HG03378 (cell line): Measurements from ENCODE around the gene SKP1.
"Not testable (repeated sequence)": the region's sequence is repeated elsewhere in the genome, so short reads cannot be mapped to it uniquely, and the experiment has no call there.

Source experiments
- ATAC-seq: cut with Tn5 transposase; IDR thresholded peaks from one replicate; pipeline ENCODE4 v1.9.1; 2021; ENCODE audit warnings: mild to moderate bottlenecking, moderate library complexity; ENCODE audit not compliant: unreplicated experiment

The SKP1 gene

DNA sequence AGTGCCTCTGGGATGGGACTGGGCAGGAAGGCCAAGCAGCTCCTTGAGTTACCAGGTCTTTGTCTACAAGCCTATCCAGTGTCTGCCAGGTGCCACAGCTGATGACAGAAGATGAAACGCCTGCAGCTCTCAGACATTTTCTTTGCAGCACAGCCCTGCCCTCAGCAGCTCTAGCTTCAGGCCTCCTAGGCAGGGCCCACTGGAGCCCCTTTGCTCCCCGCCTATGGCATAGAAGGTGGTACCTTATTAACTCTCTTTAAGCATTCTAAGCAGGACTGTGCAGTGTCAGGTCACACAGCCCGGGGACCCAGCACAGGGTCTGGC is 1.3 kb upstream of the SKP1 start:
- ATAC-seq: no peak

DNA sequence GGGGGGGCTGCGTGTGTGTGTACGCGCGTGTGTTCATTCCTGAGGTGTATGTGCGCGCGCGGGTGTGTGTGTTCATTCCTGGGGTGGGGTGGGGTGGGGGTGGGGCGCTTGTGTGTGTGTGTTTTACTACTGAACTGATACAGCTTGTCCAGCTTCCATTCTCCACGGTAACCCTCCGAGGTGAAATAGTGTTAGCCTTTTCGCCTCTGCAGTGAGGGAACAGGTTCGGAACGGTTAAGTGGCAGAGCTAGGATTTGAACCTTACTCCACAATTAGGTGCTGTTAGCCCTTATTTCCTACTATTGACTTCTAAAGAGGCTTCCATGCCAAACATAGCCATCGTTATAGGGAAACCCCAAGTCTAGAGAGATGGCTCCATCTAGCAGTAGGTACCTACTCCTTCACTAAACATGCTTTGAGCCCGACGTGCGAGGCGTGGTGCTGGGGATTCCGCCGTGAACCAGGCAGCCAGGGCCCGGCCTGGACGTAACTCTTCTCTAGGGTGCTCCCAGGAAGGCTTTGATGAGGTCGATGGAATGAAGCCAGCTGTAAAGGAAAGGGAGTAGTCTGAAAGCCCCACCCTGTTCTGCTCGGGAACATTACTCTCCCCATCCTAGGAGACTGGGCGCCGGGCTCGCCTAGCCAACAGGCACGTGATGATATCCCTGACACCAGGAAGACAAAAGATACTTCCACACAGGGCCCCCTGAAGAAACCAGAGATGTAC is 782 bp upstream of the SKP1 start:
- no peak for ATAC-seq

DNA sequence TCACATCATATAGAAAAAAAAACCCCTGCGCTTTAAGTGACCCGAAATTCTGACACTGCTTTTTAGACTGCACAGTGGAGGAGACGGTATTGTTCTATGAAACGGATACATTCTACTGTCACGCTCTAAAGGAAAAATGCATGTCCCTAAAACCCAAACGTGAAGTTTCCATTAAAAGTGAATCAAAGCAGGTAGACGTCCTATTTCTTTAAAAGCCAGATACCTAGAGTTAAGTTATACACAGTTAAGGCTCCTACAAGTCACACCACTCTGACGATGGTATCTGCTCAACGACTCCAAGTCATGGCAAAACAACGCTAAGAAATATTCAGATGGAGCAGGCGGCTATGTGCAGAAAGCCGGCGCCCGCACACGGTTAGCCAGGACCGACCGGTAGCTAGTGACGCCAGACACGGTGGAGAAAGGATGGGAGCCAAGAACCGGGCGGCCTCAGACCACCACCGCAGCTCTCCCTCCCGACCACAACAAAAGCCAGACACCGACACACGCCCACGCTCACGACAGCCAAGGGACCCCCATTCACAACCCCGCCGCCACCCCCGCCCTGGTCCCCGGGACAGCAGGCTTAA is 734 bp downstream of the SKP1 start:
- ATAC-seq: no peak

DNA sequence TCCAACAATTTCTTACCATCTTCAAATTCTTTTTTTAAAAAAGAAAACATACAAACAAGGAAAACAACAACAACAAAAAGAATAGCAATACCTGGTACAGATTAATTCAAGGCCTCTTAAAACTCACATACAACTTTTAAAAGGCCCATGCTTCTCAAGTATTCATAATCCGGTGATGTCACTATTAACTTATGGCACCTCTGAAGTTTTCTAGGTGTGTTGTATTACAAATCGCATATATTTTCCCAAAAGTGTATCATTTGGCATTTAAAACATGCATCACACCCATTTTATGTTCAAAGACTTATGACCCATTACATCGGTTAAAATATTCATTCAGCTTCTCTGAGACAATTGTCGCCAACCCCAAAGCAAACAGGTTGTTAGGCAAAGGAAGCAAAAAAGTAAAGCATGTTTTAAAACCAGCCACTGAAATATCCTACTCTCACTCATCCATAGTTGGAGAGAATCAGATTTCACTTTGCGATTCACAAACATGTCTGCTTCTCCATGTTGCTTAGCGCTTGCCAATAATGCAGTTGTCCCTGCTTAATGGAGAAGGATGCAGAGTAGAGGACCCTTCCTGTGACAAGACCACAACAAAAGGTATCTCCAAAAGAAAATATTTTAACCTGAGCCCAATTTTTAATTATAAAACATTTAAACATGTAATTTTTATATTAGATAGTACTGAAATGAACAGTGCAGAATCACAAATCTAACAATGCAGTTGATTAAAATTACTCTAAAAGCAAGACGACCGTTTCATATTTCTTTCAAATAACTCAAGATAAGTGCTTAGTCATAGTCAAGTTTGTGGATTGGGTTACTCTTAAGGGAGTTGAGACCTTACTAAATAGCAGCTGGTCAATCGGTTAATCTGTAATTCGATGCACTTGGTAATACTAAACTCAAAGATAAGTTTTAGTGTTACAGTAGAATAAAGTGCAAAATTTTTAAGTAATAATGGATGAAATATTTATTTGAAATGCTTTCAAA is 1.6 kb downstream of the SKP1 start:
- no peak for ATAC-seq

DNA sequence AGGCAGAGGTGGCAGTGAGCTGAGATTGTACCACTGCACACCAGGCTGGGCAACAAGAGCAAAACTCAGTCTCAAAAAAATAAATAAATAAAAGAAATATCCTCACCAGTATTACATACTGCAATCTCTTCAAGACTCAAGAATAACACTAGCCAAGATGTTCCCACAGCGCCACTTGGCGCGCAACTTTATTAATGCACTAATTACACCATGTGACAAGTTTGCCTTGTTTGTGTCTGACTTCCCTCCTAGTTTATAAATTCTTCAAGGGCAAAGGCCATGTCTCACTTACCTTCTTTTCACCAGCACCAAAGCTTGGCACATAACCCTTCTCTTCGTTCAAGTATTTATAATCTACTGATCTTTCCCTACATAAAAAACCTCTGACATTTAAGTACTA is 4.8 kb downstream of the SKP1 start:
- no peak for ATAC-seq

DNA sequence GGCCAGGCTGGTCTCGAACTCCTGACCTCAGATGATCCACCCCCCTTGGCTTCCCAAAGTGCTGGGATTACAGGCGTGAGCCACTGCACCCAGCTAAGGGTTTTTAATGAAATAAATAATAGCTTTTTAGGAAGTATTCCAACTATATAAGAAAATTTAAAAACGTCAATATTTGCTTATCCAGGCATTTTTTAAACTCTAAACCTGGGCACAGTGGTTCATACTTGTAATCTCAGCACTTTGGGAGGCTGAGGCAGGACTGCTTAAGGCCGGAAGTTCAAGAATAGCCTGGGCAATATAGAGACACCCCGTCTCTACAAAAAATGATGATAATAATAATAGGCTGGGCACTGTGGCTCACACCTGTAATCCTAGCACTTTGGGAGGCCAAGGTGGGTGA is 14.2 kb downstream of the SKP1 start:
- no peak for ATAC-seq

DNA sequence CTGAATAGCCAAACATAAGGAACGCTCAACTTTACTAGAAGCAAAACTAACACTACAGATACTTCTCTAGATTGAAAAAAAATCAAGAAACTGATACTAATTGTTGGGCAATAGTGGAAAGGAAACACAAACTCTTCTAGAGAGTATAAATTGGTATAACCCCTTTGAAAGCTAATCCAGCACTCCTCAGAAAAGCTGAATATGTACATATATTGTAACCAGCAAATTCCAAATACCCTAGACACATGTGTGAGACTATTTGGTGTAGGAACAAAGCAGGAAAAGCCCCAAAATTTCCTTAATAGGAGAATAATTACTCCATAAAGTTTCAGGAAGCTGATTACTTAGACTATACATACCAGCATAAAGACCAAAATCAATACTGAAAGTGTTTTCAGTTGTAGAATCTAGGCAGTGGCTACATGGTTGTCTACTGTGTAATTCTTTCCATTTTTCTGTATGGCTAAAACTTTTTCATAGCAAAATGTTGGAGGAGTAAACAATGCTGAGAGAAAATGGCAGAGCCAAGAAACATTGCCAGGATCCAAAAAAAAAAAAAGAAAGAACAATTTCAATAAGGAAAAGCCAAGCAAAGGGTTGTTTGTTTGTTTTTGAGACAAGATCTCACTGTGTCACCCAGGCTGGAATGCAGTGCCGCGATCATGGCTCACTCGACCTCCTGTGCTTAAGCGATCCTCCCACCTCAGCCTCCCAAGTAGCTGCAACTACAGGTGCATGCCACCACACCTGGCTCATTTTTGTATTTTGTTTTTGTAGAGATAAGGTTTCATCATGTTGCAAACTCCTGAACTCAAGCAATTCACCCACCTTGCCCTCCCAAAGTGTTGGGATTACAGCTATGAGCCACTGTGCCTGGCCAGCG is 15.0 kb downstream of the SKP1 start:
- ATAC-seq: no peak

DNA sequence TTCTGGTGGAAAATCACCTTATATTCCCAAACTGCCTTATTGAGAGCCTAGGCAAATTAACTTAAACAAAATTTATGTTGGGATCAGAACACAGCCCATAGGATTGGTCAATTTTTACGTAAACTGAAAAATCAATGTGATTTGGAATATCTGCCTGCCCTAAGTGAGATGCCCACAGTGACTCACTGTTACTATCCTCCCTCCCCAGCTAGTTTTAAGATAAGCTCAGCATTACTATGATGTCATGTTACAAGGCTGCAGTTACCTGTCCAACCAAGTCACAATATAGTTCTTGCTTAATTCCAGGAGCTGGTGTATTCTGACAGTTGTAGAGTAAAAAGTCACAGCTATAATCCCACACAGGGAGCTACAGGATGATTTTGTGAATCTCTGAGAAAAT is 23.1 kb downstream of the SKP1 start:
- no peak for ATAC-seq

DNA sequence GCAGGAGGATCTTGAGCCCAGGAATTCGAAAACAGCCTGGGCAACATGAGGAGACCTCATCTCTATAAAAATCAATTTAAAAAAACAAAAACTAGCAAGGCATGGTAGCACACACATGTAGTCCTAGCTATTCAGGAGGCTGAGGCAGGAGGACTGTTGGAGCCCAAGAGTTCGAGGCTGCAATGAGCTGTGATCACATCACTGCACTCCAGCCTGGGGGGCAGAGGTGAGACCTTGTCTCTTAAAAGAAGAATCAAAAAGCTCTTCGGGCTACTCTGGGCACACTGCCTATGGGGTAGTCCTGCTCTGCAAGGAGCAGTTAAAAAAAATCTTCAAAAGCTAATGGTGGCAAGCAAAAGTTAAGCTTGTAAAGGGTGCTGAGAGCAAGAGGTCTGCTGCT is 23.5 kb downstream of the SKP1 start:
- ATAC-seq: no peak

DNA sequence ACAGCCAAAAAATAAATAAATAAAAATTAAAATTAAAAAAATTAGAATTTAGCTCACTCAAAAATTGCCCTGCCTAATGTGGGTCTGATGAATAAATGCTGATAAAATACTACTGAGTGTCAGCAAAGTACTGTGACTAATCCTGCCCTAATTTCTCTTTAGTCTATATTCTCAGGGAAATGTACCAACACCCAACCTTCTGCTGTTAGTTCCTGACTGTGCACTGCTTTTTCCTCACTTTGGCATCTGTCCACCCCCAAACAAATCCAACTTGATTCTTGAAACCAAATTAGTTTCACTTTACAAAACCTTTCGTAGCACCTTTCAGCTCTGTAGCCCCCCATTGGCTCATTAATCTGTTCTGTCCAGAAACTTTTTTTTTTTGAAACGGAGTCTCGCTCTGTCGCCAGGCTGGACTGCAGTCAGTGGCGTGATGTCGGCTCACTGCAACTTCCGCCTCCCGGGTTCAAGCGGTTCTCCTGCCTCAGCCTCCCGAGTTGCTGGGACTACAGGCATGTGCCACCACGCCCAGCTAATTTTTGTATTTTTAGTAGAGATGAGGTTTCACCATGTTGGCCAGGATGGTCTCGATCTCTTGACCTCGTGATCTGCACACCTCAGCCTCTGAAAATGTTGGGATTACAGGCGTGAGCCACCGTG is 24.4 kb downstream of the SKP1 start:
- ATAC-seq: not testable (repeated sequence)

DNA sequence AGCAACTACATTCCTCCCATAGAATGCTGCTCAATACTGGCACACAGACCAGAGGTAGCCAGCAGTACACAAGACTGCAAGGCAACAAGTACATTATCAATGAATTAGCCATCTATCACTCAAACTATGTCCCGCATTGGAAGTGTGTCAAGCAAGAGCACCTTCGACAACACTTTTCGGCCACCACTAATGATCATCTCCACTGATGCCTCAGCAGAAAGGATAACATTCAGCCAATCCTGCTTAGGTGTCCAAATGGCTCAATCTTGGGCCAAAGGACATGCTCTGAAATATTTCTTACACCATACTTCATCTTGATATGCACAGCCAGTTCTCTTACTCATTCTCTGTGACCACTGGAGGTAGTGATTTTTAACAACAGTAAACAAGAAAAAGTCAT is 25.0 kb downstream of the SKP1 start:
- ATAC-seq: no peak

DNA sequence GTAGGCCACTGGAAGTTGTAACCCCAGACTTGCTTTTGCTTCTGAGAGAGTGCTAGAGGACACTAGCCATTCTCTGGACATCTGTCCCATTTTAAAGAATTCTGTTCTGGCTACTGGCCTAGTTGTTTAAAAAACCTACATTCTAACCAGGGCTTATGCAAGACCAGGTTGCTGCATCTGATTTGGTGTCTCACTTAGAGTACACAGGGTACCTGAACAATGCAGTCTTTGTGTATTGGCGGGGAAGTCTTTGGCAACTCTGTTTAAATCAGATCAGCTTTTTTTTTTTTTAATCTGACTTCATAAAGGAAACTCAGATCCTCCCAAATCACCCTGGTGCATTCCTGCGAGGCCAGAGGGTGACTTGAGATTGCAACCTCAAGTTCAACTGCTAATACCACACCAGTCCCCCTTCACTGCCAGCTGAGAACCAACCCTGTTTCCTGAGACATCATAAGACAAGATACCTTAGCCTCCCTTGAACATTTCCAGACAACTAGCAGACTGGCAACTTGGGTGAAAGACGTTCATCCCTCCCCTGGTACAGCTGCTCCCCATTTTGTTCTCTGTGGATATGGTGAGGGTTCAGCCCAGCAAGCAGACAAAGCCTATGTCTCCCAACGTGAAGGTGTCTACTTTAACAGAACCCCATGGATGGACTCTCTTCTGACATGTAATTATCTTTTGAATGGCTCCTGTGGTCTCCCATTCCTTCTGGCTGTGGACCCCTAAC is 27.0 kb downstream of the SKP1 start:
- no peak for ATAC-seq

DNA sequence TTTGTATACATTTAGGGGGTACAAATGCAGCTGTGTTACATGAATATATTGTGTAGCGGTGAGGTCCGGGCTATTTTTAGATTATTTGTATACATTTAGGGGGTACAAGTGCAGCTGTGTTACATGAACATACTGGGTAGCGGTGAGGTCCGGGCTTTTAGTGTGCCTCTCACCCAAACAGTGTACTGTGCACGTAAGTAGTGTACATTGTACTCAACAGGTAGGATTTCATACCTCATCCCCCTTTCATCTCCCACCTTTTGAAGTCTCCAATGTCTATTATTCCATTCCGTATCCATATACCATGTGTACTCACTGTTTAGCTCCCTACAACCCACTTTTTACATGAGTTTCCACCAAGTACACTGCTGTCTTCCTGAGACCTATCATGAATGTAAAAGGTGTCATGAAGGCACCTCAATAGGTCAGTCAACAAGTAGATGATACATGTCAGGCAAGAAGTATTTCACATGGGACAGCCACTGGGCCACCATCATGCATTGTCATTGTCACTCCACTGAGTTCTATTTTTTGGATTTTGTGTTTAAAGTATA is 27.7 kb downstream of the SKP1 start:
- no peak for ATAC-seq

DNA sequence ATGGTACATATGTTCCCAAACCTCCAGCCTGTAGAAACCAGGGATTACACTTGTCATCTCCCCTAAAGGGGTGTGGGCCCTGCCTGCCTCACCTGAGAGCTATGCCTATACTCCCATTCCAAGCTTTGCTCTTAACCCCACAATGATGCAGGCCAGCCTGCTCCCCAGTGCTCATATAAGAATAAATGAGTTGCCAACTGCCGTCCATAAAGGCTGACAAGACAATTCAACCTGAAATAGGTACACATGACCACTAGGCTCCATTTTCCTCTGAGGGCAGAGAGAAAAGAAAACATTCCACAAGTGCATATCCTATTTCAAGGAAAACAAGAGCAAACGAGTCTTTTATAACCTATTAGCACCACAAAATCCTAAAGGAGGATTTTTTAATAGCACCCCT is 28.4 kb downstream of the SKP1 start:
- ATAC-seq: no peak

DNA sequence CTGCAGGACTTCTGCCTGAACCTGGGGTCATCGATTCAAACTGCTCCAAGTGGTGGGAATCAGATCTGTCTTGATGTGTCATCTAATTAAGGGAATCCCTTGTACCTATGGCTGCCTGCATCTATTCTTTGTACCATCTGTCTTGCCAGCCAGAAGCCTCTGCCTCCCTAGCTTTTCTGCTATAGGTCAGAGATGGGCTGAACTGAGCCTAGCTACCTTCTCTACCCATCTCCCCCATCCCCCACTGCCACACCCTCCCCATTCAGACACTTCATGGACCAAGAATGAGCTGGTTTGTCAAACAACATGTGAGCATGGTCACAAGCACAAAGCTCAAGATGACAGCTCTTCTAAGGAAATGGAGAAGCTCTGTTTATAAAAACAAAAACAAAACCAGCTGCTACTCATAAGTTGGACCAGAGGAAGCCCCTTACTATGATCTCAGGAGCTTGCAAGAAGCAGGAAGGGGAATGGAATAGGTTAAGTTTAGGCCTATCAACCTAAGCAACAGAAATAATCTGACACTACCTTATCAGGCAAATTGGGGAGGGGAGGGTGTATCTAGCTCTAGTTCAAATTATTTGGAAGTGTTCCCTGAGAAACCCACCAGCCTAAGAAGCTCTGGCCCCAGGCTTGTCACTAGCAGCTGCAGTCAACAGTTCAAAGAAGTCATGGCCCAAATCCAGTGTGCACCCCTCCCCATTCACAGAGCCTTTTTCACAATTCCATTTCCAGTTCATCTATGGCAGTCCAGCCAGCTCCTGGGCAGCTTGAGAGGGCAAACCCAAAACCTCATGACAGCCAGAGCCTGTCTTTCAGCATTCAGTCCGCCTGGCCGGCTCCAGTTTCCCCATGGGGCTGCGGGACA is 29.9 kb downstream of the SKP1 start:
- ATAC-seq: no peak

DNA sequence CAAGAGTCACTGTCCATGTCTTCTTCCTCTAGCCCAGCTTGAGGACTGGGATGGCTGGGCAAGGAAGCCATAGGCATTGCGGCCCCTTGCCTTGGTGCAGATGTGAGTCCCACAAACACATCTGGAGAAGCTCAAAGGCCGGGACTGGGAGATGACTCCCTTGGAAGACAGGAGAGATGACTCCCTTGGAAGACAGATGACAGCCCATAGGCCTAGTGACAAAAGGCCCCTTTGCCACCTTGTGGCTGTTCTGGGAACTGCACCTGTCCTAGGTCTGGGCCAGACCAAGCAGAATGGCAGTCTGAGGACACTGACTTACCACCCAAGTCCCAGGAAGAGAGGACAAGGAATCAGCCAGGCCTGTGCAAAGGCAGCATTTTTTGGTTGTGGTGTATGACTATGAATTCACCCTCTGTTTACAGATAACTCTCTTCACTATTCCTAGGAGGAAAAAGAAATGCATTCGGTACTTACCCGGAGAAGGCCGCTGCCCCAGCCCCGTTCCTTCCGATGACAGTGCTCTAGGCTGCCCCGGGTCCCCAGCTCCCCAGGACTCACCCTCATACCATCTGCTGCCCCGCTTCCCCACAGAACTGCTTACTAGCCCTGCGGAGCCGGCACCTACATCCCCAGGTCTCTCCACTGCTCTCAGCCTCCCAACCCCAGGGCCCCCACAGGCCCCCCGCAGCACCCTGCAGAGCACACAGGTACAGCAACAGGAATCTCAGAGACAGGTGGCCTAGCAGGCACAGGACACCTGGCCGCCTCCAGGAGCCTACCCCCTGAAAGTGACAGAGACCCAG is 30.8 kb downstream of the SKP1 start:
- ATAC-seq: peak; percentile 51

DNA sequence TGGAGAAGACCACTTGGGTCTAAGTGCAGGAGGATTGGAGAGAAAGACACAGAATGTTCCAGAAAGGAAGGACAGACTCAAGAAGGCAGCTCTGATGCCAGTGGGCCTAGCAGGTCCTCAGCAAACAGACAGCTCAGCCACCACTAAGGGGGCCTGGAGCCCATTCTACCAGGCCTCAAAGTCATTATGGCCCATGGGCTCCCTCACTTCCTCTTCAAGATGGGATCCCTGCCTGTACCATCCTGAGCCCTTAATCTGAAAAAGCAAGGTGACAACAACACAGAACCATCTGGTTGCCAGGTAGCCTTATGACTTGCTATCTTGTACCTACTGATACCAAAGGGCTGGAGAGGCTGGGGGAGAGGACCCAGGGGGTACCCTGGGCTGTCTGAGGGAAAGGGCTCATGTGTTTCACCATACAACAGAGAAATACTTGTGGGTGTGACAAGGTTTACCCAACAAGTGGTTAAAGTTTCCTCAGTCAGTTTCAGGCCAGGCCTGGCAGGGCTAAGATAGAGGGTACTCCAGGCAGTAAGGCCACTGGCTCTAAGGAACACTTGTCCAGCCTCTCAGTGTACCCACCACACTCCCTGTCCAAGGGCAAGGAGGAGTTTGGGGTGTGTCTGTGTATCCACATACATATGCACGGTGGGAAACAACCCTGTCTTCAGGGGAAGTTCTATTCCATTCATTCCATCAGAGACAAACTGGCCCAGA is 31.6 kb downstream of the SKP1 start:
- no peak for ATAC-seq
